Esophagus muscularis mucosa (tissue), 4 donors: ENCODE results near the gene FASTKD3. TPM values are rescaled to one million over a fixed set of nuclear protein-coding genes. Genes with fewer than 3 reads are reported as not detected.

Experiments
- DNase-seq: peaks from one replicate; pipeline ENCODE4 v3.0.0-alpha.2; 2017; ENCODE audit errors: extremely low spot score
- H3K27ac ChIP-seq, 4 donors: fragments of 200-600 bp; sonication (generic); replicated peaks in 1 of 4; 1 replicate in 3 of 4; 2 replicates in 1 of 4; pipeline ENCODE4 v1.5.1; 2016 to 2019; ENCODE audit warnings: mild to moderate bottlenecking in 1 of 4
- H3K27me3 ChIP-seq, 4 donors: fragments of 200-600 bp; sonication (generic); one replicate each; pipeline versions ENCODE4 v1.5.1 to v1.6.0; 2016 to 2019
- H3K36me3 ChIP-seq, 4 donors: fragments of 200-600 bp; sonication (generic); one replicate each; pipeline ENCODE4 v1.5.1; 2016 to 2019
- H3K4me1 ChIP-seq, 4 donors: fragments of 200-600 bp; sonication (generic); one replicate each; pipeline ENCODE4 v1.5.1; 2016 to 2019
- H3K4me3 ChIP-seq, 4 donors: fragments of 200-600 bp; sonication (generic); 1 replicate in 2 of 4; 2 replicates in 2 of 4; pipeline ENCODE4 v1.5.1; 2016 to 2019; ENCODE audit warnings: mild to moderate bottlenecking in 4 of 4, moderate library complexity in 1 of 4
- H3K9me3 ChIP-seq, 4 donors: fragments of 200-600 bp; sonication (generic); 1 replicate in 3 of 4; 2 replicates in 1 of 4; pipeline ENCODE4 v1.5.1; 2016 to 2019
- CTCF ChIP-seq, 3 experiments: fragments of 200-600 bp in 2 of 3; fragments of 450-650 bp in 1 of 3; sonication (generic) in 2 of 3; IDR thresholded peaks; one replicate each; pipeline ENCODE4 v1.5.1; 2017 to 2019; ENCODE audit warnings: antibody characterized with exemption in 3 of 3, mild to moderate bottlenecking in 2 of 3, moderate library complexity in 1 of 3
- EP300 ChIP-seq: sonication (generic); formaldehyde crosslinking; IDR thresholded peaks from one replicate; pipeline ENCODE4 v1.6.1; 2017; ENCODE audit warnings: antibody characterized with exemption
- POLR2A ChIP-seq: fragments of 450-650 bp; IDR thresholded peaks from one replicate; pipeline ENCODE4 v1.6.1; 2017; ENCODE audit warnings: antibody characterized with exemption, moderate library complexity, mild to moderate bottlenecking, low read depth
- POLR2AphosphoS5 ChIP-seq, 2 donors: sonication (generic); formaldehyde crosslinking; IDR thresholded peaks; one replicate each; pipeline ENCODE4 v1.6.1; 2017; ENCODE audit warnings: antibody characterized with exemption in 2 of 2
- WGBS: methylation state at CpG from one replicate; pipeline ENCODE4 v1.1.5; 2018; 5-methylcytosine and 5-hydroxymethylcytosine counted together
- intact Hi-C: fragments of 100-400 bp; cut with DNase I; formaldehyde crosslinking; loops from one replicate; pipeline ENCODE4 v1.15.1; 2023
- total RNA-seq, 4 donors: library from RNA; depleted of rRNA; stranded (reverse); fragments of >200 nt; gene quantifications; one replicate each; pipeline versions ENCODE4 v1.1.0 to v1.2.1, GENCODE V29; 2016

Gene FASTKD3
- total RNA-seq, 4 donors from 2014 or later = 7.4 to 13.3 (median 8.2) TPM

- no peak for DNase-seq
- TF ChIP-seq CTCF (IDR thresholded peaks at IDR 0.05) = peak; percentile 41 to 59 (median 45)
- no peak for TF ChIP-seq POLR2AphosphoS5 (IDR thresholded peaks at IDR 0.05)
- H3K36me3 ChIP-seq = peaks cover 48 to 75% (median 66%) of the 10 kb centered on the region in 4 donors
- H3K27ac ChIP-seq = no peak overlapping the region
- 66% methylated on average over 7 of the region's 7 CpGs for WGBS
- no peaks in the 10 kb centered on the region for H3K9me3 ChIP-seq
- no peaks in the 10 kb centered on the region for H3K27me3 ChIP-seq
- intact Hi-C loops = no loop called here
- H3K4me3 ChIP-seq = no peak overlapping the region
- peaks cover 0 to 7% (median 0%) of the 10 kb centered on the region in 4 donors for H3K4me1 ChIP-seq
These were observed 18.1 kb upstream of the FASTKD3 start for GRCh38 chr5:7886849-7887475.

- H3K36me3 ChIP-seq = peaks cover 35 to 82% (median 71%) of the 10 kb centered on the region in 4 donors
- intact Hi-C loops = no loop called here
- H3K27ac ChIP-seq = no peak overlapping the region
- DNase-seq = no peak
- TF ChIP-seq EP300 (no peak), CTCF (IDR thresholded peaks at IDR 0.05) (no peak)
- H3K9me3 ChIP-seq = no peaks in the 10 kb centered on the region
- 74% methylated on average over 5 of the region's 5 CpGs for WGBS
- no peaks in the 10 kb centered on the region for H3K27me3 ChIP-seq
- no peak overlapping the region for H3K4me3 ChIP-seq
- peaks cover 0 to 7% (median 0%) of the 10 kb centered on the region in 4 donors for H3K4me1 ChIP-seq
These were observed 15.8 kb upstream of the FASTKD3 start for GRCh38 chr5:7884491-7885267.

- intact Hi-C loops = no loop called here
These were observed 14.1 kb upstream of the FASTKD3 start for GRCh38 chr5:7882926-7883325.

GRCh38 chr5:7881816-7882215 is 13.0 kb upstream of the FASTKD3 start:
- DNase-seq = no peak
- intact Hi-C loops = no loop called here
- Histone ChIP-seq H3K36me3 (peaks cover 32 to 98% (median 83%) of the 10 kb centered on the region in 4 donors), H3K27ac (no peak overlapping the region), H3K27me3 (no peaks in the 10 kb centered on the region), H3K9me3 (no peaks in the 10 kb centered on the region), H3K4me1 (peaks cover 0 to 11% (median 3%) of the 10 kb centered on the region in 4 donors), H3K4me3 (no peak overlapping the region)
- 89% methylated on average over 2 of the region's 2 CpGs for whole genome bisulfite sequencing
- TF ChIP-seq POLR2AphosphoS5 (IDR thresholded peaks at IDR 0.05) (no peak), POLR2A (no peak), EP300 (no peak), CTCF (IDR thresholded peaks at IDR 0.05) (no peak)

More at GRCh38 chr5:7882926-7883325, 14.1 kb upstream of the FASTKD3 start:
- Histone ChIP-seq H3K27me3 (no peaks in the 10 kb centered on the region), H3K4me1 (peaks cover 0 to 10% (median 5%) of the 10 kb centered on the region in 4 donors), H3K4me3 (no peak overlapping the region), H3K9me3 (no peaks in the 10 kb centered on the region), H3K27ac (no peak overlapping the region), H3K36me3 (peaks cover 32 to 90% (median 76%) of the 10 kb centered on the region in 4 donors)
- TF ChIP-seq CTCF (IDR thresholded peaks at IDR 0.05) (no peak), EP300 (no peak), POLR2AphosphoS5 (IDR thresholded peaks at IDR 0.05) (no peak), POLR2A (no peak)
- no peak for DNase-seq
- WGBS = 84% methylated on average over 4 of the region's 4 CpGs
